Activated CD4-positive, alpha-beta T cell treated with anti-CD3 and anti-CD28 coated beads, Interleukin-2, amount 50 U/mL, for 1 hour (primary cell): Measurements from ENCODE around the gene TBX3.

ENCODE experiments used
- DNase-seq: peaks from one replicate; pipeline ENCODE4 v3.0.0-alpha.2; 2020

TBX3 gene

GRCh38 chr12:114666746-114667668, 17.0 kb downstream of the TBX3 start:
- DNase-seq: no peak

DNA sequence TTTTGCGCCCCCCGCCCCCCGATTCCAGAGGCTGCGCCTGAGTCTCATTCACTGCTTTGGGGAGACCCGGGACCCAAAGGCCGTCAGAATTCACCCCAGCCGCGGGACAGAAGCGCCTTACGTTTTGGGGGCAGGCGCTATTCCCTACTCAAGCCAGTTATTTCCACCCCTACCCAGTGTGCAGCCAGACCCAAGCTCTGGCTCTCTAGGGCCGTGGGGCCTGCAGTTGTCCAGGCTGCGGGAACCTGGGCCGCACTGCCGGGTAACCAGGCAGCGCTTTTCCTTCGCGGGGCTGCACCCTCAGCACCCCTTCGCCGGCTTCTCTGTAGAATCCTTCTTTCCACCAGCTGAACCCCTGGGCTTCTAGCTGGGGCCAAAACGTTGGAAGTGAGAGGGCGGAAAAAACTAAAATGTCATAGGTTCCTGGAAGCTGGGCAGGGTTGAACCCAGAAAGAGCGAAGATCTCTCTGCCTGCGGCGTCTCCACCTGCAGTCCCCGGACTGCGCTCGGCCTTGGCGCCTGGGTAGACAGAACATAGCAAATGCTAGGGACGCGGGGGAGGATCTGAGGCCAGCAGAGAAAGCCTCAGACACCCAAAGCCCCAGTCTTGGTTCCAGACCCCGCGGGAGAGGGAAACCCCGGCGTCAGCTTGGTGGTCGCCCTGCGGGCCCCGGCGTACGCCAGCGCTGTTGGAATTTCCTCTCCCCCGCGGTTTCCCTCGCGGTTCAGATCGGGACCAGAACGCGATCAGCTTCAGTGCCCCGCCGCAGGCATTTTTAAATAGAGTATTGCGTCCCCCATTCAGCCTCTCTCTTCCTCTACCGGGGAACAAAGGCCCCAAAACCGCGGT, 18.3 kb downstream of the TBX3 start:
- no peak for DNase-seq

DNA sequence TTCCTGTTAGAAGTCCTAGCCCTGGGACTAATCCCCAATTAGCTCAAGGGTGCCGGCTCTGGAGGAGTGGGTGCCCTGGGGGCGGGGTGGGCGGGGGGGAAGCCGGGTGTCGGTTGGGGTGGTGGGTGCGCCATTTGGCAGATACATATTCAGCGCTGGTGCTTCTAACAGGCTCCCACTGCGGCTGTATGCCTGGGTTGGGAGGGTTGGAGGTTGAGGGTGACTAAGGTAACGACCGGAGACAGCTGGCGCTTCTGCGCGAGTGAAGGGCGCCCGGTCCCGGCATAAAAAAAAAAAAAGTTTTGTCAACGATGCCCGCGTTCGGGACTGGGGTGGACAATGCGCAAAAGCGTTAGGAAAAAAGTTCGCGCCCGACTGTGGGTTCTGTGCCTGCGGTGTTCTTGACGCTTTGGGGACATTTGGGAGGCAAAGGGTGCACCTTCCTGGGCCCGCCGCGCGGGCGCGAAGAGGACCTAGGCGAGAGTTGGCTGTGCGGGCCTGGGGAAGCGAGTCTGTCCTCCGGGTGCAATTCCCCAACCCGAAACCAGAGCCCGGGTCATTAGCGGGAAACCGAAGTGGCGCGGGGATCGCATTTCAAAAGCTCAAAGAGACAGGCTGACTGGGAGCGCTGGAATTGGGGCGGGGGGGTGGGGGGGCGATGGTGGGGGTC, 19.2 kb downstream of the TBX3 start:
- no peak for DNase-seq

GRCh38 chr12:114662512-114663177, 21.3 kb downstream of the TBX3 start:
- peak; percentile 58 for DNase-seq

GRCh38 chr12:114661245-114661644, 22.7 kb downstream of the TBX3 start:
- DNase-seq: no peak

GRCh38 chr12:114659084-114659483, 24.9 kb downstream of the TBX3 start:
- no peak for DNase-seq

DNA sequence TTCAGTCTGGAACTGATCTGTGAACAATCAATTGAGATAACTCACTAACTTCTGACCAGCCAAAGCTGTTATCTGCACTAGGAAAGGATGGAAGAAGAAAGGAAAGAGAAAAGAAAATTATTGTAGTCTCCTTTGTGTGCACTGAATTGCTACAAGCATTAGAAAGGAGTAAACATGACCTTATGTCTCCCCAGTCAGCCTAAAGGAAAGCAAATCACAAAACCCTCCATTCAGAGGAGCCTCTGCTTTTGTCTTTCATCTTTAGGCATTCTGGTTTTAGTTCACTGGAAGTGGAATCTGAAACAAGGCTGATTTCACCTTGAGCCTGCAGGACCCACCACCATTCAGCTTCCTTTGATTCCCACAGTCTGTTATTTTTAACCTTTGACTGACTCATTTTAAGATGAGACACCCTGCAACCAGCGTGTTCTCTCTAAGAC, 26.0 kb downstream of the TBX3 start:
- DNase-seq: no peak

DNA sequence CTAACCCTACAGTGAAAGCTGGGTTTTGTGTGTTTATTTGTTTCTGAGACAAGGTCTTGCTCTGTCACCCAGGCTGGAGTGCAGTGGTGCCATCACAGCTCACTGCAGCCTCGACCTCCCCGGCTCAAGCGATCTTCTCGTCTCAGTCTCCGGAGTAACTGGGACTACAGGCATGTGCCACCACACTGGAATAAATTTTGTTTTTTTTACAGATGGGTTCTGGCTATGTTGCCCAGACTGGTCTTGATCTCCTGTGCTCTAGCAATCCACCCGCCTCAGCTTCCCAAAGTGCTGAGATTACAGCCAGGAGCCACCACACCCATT, 26.4 kb downstream of the TBX3 start:
- DNase-seq: no peak

DNA sequence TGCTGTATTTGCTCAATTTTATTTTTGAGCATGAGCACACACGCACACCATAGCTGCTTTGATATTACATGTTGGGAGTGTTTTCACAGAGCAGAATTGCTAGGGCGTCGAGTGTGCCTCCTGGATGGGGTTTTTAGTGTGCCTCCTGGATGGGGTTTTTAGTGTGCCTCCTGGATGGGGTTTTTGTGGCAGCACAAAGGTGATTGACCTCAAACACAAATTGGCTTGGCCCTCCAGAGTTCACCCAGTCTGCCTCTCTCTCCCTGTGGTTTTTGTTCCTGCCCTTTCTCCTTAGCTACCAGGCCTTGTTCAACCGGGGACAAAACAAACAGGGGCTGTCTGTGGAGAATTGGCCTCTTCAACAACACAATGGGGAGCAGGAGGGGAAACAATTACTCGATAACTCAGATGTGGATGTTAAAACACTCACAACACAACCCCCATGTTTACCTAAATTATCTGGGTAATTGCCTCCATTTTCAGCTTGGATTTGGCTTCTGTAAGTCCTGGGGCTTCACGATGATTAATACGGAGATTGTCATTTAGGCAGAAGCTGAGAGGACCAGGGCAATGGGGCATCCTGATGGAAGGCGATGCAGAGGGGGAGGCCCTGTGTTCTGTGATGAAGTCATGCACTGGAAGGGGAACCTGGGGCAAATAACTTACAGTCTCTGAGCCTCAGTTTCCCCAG, 26.9 kb downstream of the TBX3 start:
- DNase-seq: no peak

DNA sequence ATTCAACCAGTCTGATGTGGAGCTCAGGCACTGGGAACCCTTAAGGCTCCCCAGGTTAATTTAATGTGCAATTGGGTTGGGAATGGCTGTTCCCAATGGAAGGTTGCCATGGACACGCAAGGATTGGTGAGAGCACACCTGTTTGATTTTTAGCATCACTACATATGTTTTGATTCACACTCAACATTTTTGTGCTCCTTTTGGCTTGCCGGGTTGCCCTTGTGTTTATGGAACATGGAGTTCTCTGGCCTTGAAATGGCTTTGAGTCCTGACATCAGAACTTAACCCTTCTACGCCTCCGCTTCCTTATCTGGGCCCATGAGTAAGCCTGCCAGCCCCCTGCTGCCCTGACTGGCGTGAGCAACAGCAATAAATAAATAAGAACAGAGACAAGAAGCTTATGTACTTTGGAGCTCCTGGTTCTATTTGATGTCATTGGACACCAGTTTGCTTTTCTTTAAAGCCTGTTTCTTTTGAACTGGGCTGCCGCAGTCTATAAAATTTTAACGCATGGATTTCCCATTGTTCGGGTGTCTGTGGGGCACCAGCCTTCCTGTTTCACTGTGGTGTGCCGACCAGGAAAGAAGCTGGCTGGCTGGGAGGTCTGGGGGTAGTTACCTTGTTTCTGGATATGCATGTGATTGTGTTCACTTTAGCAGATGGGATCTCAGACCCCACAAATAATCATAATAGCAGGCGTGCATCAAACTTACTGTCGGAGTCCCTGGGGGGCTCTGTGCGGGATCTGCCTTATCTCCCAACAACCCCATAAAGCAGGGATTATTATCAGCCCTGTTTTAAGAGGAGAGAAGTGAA, 27.8 kb downstream of the TBX3 start:
- no peak for DNase-seq

DNA sequence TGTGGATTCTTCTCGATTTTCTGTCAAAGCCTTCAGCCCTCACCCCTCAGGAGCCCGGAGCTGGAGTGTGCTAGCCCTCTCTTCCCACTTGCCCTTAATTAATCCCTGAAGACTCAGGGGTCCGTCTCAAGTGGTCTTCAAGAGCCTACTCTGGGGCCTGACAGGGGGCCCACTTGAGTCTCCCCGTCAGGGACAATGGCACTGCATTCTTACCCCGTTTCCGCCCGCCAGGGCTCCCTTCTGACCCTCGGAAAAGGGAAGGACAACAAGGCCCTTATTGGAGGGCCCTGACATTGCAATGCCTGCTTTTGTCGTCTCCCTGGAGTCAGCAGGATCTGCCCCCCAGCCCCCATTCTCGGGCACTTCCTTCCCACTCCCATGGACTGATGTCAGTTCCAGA, 34.4 kb downstream of the TBX3 start:
- DNase-seq: no peak

DNA sequence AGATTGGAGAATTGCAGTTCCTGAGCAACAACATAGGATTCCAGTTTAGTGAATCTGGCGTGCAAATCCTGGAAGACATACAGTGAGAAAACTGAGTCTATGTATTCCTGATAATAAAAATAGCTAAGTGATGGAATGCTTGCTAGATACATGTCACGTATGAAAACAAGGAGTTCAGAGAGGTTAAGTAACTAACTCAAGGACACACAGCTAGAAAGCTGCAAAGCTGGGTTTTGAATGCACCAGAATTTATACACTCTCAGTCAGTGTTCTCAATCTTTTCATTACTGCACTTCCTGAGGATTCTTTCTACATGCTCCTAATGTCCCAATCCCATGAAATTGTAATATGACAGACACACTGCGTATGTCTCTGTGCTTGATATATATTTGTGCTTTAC, 35.3 kb downstream of the TBX3 start:
- no peak for DNase-seq

DNA sequence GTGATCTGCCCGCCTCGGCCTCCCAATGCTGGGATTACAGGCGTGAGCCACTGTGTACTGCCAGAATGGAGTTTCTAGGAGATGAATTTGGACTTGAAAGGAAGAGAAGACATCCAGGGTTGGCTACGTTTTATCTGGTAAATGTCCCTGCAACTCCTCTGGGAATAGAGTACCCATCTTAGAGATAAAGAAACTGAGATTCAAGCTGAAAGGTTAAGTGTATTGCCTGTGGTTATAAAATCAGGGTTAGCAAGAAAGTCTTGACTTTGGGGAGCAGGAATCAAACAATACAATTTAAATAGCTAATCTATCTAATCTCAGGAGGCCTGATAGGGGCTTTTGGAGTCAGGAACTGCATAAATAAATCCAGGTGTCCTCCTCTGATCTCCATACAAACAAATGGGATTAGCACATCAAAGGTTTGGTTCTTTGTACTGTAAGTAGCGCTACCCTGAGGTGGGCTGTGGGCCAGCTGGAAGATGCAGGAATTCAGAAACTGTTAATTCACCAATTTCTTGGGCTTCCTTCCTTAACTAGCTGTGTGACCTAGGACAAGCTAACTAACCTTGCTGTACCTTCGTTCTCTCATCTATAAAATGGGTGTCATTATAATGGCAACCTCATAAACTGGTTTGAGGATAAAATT, 45.1 kb downstream of the TBX3 start:
- DNase-seq: no peak

GRCh38 chr12:114636723-114637480, 47.1 kb downstream of the TBX3 start:
- no peak for DNase-seq

DNA sequence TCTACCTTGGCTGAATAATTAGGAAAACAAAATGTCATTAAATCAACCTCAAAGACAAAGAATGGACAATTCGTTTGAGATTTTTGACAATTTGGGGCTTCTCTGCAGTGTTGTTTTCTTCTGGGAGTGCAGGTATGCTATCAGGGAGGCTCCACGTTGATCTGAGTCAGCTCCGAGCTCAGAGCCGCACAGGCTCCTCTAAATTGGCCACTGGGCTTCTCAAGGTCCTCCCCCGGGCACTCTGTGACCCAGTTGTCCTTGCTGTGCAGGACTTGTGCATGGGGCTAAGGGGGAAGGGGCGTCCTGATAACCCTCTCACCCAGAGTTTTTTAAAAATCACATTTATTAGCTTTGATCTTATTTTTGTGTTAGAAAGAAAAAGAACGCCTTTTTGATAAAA, 52.7 kb downstream of the TBX3 start:
- no peak for DNase-seq

DNA sequence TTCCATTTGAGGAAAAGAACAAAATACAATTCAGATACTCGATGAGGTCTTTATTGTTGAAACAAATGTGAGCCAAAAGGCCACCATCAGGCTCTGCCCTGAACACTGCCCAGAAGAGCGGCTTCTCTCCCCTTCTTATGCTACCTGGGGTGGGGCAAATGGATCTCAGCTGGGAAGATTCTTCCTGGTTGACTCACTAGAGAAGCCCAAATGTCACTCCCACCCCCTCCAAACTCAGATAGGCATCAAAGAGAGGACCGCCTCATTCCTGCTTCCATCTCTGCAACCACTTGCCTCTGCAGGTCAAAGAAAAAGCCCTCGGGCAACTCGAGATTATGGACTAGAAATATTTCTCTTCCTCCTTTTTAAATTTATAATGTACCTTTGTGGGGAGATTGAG, 55.8 kb downstream of the TBX3 start:
- no peak for DNase-seq

- no peak for DNase-seq
Observed at GRCh38 chr12:114627393-114627792, 56.6 kb downstream of the TBX3 start.

- peak; percentile 16 for DNase-seq
Observed at GRCh38 chr12:114625294-114625851, 58.6 kb downstream of the TBX3 start.

DNA sequence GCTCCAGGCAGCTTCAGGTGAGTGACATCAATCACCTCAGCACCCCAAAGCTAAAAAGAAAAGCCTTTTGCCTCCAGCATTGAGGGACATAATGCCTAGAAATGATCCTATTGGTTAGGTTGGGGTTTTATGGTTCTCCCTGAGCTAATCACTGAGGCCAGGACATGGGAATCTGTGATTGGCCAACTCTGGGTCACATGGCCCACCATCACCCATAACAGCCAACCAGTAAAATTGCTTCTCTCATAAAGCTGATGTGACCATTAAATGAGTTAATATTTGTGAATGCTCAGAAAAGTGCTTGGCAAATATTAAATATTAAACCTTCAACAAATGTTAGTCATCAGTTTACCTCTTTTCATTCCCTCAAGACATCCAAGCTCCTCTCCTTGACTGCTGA, 60.2 kb downstream of the TBX3 start:
- no peak for DNase-seq
